ENCODE measurements around the gene BBS1.
"Not testable (repeated sequence)": the region's sequence is repeated elsewhere in the genome, so short reads cannot be mapped to it uniquely, and the experiment has no call there.

Gene BBS1

DNA sequence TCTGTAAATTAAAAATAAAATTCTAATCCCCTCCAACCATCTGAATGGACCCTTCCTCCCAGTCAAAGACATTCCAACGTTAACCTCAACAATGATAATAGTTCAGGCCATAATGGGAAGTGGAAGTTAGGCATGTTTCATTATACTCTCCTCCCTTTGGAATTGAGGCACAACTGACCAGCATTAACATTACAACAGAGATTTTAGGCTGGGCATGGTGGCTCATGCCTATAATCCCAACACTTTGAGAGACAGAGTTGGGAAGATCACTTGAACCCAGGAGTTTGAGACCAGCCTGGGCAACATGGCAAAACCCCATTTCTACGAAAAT is 60.4 kb downstream of the BBS1 start:
- DNase-seq (ENCODE audit: low read depth, low spot score), result no peak

GRCh38 chr11:66579017-66579606 is 68.7 kb downstream of the BBS1 start:
- no peak for DNase-seq (ENCODE audit: low read depth, low spot score)

GRCh38 chr11:66580803-66581202 is 70.4 kb downstream of the BBS1 start:
- DNase-seq (ENCODE audit: low read depth, low spot score), result no peak

DNA sequence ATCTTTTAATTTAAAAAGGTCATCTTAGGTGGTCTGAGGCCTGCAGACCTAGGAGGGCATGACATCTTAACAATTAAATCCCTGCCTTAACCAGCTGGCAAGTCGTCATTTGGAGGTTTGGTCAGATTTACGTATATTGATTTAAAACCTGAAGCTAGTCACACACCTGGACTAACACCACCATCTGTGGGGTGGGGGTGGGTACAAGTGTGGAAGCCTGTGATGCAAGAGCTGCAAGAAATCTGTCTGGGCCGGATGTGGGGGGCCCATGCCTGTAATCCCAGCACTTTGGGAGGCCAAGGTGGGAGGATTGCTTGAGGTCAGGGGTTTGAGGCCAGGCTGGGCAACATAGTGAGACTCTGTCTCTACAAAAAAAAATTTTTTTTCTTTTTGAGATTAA is 70.8 kb downstream of the BBS1 start:
- DNase-seq (ENCODE audit: low read depth, low spot score), result no peak

- DNase-seq (ENCODE audit: low read depth, low spot score), result not testable (repeated sequence)
Observed at GRCh38 chr11:66582565-66583147, 72.2 kb downstream of the BBS1 start.
